Suppressor macrophage treated with lipopolysaccharide for 4 hours (primary cell): Measurements from ENCODE around the gene UQCC5.

ENCODE experiments used
- DNase-seq: peaks from one replicate; pipeline ENCODE4 v3.0.0-alpha.2; 2020

The UQCC5 gene

DNA sequence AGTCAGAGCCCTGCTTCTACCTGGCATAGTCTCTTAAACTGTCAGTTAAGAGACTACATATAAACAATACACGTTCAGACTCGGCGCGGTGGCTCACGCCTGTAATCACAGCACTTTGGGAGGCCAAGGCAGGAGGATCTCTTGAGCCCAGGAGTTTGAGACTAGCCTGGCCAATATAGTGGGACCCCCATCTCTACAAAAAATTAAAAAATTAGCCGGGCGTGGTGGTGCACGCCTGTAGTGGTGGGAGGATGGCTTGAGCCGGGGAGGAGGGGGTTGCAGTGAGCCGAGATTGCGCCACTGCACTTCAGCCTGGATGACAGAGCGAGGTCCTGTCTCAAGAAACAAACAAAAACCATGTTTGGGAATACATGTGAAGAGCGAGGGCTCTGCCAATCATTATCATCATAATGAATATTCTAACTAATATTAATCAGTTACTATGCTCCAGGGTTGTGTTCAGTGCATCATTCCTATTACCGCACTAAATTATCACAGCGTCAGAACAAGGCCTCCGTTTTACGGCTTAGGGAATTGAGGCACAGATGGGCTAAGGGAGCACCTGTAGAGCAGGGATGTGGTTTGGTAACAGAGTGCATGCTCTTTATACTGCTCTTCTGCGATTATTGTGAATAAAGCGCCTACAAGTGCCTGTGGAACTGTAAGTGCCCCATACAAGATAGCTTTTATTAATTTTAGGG, 844 bp upstream of the UQCC5 start:
- DNase-seq: no peak

DNA sequence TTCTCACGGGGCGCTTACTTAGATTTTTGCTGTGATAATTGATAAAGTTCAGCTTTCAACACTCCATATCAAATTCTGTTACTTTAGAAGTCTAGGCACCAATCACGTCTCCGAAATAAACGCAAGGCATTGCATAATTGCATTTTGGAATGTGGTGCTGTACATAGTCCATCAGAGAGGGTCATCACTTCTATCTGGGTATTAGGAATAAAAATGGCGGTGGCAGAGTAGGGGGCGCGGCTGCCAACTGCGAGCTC, 365 bp upstream of the UQCC5 start:
- DNase-seq: no peak

DNA sequence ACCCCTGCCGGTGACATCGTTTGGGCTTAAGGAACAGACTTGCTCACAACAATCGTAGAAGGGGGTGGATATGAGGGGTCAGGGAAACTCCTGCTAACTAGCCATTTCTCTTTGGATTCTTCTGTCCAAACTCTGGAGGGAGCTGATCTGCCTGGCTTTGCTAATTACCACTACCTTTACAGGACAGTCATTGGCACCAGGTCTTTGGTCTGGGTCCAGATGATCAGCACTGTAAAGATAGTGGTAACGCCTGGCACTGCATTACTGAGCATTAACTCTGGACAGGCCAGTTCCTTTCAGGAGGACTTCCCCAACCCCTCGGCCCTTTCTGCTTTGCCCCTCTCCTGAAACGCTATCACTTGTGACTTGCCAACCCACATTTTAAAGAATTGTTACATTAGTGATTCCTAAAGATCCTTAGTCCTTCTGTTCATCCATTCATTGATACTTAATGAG, 788 bp downstream of the UQCC5 start:
- no peak for DNase-seq

DNA sequence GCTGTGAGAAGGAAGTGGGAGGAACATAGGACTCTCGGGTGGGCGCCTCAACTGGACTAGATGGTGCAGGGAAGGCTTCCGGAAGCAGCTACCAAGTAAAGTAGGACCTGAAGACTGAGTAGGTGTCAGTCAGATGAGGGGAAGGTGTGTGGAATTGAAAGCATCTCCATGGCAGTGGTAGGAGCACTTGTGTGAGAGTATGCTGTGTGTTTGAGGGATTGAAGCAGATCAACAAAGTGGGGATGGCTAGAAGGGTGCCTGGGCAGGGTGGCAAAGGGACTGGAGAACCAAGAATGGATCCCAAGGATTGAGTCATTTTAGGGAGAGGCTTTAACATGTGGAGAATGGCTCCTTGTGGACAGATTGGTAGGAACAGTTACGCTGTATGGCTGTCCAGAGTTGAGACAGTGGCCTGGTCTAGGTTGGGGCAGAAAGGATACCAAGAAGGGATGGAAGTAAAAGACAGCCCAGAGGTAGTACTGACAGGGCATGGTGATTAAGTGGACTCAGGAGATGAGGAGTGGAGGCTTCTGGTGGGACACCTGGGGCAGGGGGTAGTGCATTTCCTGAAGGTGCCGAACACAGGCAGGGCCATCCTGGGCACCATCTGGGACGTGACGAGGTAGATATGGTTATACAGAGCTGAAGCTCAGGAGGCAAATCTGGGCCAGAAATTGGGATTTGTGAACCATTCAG, 1.5 kb downstream of the UQCC5 start:
- DNase-seq: no peak

DNA sequence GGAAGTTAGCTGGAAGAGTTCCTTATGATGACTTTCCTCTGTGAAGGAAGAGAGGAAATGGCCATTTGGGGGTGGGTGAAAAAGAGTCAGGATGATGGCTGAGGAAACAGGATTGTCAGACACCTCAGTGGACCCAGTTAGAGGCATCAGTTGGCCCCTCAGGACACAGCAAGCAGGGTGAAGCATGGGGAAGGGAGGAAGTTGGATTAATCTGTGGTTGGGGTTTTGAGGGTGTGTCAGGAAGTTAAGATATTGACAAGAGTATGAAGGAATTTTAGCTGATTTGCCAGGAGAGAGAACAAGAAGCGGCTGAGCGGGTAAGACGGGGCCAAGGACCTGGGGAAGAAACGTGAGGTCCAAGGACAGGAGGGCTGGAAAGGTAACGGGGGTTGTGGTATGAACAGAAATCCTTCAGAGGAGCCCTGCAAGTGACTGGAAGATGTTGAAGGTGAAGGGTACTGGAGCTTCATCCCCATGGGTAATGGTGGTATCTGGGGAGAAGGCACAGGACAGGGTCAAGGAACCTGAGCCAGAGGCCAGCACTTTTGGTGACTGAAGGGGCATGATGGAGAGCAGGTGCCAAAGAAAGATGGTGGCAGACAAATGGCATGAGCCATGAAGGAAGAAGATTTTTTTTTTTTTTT, 2.7 kb downstream of the UQCC5 start:
- DNase-seq: no peak

DNA sequence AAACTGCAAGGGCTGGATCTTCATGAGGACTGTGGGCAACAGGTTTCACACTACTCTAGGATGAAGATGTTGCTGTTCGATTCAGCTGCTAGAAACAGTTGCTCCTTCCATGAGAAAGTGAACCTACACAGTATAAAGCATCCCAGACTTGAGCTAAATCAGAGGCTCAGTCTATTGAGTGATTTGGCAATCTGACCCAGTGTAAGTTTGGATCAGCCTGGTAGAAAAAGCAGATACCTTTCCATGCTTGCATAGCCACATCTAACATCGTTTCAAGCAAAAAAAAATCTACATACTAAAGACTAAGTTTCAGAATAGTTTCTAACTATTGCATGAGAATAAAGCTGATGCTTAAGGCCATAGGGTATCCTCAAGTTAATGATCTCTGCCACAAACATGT, 4.6 kb downstream of the UQCC5 start:
- DNase-seq: no peak

DNA sequence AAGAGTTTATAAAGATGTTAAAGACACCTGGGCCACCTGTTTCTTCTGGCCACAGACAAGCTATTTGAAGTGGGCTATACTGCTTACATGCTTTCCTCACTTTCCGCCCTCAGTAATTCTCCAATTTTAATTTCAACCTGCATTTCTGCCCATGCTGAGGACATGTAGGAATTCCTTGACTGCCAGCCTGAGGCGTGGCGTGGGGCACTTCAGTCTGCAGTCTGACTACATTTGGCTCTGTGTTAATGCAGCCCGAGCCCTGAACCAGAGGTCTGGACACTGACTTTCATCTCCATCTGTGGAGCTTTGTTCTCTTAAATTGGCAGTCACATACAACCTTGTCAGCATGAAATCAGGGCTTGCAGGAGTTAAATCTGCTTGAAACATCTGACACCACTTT, 8.5 kb downstream of the UQCC5 start:
- DNase-seq: no peak

DNA sequence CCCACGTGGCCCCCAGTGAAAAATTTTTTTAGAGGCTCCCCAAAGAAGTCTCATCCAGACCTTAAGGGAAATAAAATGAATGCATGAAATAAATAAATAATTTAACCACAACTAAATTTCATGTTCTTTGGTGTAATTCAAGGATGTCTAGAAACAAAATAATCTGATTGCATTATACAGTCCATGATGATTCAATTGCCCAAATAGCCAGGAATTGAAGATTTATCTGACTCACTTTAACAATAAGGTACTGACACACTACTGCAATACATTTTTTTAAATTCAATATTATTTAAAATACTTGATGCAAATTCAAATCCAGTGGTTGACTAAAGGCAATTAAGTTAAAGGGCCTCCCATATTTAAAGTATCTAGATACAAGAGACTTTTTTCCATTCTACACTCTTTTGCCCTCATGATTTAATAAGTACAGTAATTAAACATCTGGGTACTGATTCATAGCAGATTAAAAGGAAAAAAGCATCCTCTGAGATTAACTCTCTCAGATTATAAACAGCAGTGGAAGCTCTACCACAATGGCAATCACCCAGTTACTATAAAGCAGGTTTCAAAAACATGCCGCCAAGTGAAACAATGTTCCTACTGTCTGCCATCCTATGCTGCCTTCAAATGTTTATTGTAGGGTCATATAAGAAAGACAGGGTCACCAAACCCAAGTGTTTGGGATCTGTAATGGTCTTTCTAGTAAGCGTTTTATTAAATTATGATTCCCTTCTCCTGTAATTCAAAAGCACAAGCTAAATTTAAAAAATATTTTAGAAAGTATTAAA, 9.9 kb downstream of the UQCC5 start:
- DNase-seq: no peak

DNA sequence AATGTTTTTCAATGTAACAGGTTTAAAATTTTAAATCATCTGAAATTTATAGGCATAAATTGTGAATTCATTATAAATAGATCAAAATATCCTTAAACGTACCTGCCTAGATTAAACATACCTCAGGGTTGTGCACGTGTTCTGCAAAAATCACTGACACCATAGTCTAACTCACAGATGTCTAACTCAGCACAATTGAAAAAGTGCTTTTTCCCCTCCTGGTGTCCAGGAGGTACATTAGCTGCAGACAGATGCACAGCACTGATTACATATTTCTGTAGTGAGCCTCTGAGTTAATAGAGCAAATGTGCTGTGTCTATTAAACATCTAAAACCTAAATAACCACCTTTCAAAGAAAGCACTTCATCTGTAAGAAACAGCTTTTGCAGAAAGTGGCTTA, 10.7 kb downstream of the UQCC5 start:
- DNase-seq: no peak

DNA sequence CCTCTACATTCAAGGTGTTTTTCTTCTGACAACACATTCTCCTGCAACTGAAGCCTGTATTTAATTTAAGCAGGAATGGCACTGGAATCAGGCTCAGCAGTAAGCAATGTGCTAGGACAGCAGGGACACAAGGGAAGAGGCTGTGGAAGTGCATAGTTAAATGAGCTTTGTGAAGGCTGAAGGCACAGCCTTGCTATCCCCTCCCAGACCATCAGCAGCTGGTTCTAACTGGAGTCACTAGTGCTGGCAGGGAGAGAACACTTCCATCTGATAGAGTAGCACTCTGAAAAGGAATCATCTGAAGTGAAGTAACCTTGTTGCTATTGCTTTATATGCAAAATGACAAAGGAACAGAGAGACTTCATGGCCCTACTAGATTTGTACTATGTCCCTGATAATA, 14.7 kb downstream of the UQCC5 start:
- DNase-seq: no peak

DNA sequence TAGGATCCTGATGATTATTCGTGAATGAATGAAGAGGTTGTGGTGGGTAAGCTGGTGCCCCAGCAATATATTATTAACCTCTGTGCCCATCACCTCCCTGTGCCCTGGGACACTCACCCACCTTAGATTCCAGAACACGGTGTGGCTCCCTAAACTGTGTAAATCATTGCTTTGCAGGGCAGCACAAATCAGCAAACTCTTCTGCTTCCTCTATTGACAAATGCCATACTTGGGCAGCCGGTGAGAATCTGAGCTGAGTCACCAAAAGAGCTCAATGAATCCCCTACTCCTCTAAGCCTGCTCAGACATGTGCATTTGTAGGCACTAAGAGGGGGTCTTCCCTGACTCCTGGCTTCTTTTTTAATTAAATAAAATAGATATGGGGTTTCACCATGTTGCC, 15.7 kb downstream of the UQCC5 start:
- DNase-seq: no peak

DNA sequence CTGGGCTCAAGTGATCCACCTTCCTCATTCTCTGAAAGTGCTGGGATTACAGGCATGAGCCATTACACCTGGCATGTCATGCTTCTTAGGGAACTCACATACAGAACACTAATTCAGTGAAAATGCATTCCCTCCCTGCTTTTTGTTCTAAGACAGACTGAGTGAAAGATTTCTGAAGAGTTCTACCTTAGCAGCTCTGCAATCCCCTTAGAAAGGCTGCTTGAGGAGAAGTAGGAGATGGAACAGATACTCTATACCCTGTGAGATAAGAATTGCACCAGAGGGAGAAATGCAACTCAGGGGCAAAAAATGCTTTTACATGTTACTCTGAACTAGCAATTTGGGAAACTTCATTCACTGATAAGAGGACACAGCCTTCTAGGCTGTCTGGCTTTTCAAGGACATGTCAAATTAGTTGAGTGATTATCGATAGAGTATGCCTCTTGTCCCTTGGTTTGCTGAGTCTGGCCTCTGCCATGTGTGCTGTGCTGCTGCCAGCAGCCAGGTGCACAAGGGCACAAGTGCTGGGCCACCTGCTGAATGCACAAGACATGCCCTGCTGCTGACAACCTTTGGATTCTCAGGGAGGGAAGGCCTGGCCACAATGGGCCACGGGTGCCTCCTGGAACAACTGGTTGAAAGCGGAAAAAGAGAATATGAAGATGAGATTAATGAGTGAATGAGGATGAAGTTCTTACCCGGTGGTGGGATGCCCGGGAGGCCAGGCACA, 17.8 kb downstream of the UQCC5 start:
- no peak for DNase-seq

DNA sequence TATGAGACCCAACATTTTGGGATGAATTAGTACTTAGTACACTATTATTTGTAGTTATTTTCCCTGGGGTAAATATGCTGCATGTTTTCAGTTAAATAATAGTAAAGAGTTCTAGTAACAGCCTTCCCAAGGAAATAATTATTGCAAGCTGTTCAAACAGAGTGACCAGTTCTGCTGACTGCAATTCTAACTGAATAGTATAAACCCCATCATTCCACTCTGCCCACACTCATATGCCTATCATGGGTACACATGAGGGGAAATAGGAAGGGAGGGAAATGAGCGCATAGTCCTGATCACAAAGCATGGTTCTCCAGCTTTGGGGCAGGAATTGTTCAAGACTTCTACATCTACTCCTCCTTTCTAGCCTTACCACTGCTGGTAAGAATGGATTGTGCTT, 18.7 kb downstream of the UQCC5 start:
- no peak for DNase-seq

DNA sequence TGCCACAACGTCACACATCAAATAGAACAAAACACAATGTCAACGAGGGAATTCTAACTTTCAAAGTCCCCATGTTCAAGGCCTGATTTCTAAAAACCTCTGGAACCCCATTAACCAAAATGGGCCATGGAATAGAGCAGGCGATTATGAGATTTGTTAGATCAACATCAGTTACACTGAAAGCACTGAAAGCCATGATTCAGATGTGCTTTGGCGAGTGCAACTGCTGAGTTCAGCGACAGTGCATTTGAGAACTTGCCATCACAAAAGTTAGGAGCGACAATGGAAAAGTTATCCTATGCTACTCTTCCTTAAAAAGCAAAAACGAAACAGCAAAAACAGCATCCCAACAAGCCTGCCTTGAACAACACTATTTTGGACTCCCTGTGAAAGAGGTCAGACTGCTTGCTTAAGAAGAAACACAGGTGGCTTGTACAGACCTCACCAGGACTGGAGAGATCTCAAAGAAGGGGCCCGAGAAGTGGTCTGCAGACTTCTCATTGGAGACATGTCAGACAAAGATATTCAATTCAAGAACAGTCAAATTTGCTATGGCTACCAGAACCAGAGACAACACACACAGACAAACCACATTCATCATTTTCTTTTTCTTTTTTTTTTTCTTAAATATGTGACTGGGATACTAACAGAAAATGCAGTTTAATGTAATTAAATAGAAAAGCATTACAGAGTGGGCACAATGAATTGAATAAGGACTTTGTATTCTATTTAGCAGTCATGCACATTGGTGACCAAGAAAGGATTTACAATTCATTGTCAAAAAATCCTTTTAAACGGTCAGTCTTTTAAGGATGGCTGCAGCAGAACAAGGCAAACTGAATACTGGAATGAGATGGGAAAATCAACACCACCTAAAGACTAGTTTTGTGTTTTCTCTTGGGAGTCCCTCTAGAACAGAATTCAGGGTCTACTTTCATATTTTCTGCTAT, 20.9 kb downstream of the UQCC5 start:
- DNase-seq: no peak

DNA sequence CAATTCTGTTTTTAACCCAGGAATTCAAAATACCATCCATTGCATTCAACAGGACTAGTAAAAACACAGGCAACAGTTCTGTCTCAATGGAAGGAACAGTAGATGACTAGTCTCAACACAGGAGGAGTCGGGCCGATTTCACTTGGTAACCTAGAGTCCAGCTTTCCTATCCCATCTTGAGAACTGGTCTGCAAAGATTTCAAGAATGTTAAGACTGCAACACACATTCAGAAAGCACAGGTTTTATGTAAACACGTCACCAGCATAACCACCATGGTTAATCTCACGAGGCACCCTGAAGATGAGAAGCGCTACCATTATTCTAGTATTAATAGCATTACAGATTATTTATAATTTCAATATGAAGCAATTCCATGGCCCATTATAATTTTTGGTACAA, 22.0 kb downstream of the UQCC5 start:
- no peak for DNase-seq

DNA sequence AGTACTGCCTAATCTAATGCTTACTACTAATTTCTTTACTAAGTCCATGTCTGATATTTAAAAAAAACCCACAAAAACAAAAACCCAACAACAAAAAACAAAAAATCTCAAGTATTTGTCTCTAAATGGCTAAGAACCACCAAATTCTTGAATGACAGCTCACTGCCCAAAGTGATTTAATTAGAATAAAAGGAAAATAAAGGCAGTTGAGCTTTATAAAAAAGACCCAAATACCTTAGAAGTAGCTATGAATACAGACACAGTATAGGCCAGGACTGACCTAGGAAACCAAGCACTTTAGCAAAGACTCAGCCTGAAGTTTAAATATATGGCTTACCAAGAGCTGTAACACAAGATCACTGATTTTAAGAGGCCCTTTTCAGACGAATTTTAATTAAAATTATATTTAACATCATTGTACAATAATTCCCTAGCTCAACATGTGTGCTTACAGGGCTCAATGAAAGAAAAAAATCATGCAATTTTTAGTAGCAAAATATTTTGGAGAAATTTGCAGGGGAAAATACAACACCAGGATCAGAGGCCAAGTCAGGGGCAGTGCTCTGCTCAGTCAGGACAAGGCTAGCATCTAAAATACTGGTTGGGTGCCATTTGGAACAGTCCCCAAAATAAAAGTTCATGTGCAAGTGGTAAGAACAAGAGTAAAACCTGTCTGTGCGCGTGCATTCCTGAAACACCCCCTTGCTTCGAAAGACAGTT, 24.8 kb downstream of the UQCC5 start:
- DNase-seq: no peak

DNA sequence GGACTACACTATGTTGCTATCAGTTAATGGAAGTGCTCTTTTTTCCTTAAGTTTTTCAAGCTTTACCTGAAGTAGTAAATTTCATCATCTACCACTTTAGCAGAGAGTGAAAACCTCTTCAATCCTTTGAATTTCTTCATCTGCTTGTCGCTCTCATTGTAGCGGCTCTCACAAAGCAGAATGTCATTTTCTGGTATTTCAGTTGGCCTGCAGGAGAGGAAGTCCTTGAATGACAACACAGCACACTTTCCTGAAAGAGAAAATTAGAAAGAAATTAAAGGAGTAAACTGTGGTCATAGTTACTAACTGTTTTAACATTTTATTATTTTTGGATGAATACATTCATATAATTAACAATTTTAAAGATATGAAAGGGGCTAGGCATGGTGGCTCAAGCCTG, 27.6 kb downstream of the UQCC5 start:
- no peak for DNase-seq

DNA sequence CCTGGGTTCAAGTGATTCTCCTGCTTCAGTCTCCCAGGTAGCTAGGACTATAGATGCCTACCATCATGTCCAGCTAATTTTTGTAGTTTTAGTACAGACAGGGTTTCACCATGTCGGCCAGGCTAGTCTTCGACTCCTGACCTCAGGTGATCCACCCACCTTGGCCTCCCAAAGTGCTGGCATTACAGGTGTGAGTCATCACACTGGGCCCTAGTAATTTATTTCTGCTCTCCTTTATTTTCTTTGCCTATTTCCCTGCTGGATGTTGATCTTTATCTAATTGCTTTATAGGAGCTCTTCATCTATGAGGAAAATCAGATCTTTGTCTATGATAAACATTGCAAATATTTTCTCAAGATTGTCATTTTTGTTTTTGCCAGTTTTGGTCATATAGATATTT, 31.7 kb downstream of the UQCC5 start:
- no peak for DNase-seq

DNA sequence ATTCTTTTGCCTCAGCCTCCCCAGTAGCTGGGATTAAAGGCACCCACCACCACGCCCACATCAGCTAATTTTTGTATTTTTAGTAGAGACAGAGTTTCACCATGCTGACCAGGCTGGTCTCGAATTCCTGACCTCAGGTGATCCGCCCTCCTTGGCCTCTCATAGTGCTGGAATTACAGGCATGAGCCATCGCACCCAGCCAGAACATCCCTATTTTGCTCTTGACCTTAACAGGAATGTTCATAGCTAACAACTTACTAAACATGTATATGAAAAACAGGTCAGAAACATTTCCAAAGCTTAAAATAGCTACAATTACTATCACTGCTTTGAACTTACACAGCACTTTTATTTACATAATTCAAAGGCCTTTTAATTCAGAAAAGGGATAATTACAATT, 33.7 kb downstream of the UQCC5 start:
- DNase-seq: no peak

DNA sequence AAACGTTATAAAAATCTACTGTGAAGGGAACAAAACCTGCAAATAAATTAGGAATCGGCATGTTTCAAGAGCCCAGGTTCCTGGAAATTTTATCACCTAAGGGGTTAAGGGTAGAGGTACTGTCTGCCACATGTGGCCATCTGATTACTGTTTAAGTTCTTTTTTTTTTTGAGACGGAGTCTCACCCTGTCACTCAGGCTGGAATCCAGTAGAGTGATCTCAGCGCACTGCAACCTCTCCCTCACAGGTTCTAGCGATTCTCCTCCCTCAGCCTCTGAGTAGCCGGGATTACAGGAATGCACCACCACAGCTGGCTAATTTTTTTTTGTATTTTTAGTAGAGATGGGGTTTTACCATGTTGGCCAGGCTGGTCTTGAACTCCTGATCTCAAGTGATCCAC, 35.8 kb downstream of the UQCC5 start:
- no peak for DNase-seq
